ENCODE data around the gene GRK4. TPM values are rescaled to one million over a fixed set of nuclear protein-coding genes. Genes with fewer than 3 reads are reported as not detected.
"Not testable (repeated sequence)": the region's sequence is repeated elsewhere in the genome, so short reads cannot be mapped to it uniquely, and the experiment has no call there.

GRK4 gene
- total RNA-seq, 1 donor from 2014 or later: 6.0 TPM

GRCh38 chr4:2941138-2942036 is 22.0 kb upstream of the GRK4 start:
- peak; percentile 73 for DNase-seq (ENCODE audit: low spot score)

- peak; percentile 64 for DNase-seq (ENCODE audit: low spot score)
Observed at GRCh38 chr4:2942037-2942531, 21.3 kb upstream of the GRK4 start.

- peak; percentile 86 for DNase-seq (ENCODE audit: low spot score)
Observed at GRCh38 chr4:2942532-2943363, 20.6 kb upstream of the GRK4 start.

DNA sequence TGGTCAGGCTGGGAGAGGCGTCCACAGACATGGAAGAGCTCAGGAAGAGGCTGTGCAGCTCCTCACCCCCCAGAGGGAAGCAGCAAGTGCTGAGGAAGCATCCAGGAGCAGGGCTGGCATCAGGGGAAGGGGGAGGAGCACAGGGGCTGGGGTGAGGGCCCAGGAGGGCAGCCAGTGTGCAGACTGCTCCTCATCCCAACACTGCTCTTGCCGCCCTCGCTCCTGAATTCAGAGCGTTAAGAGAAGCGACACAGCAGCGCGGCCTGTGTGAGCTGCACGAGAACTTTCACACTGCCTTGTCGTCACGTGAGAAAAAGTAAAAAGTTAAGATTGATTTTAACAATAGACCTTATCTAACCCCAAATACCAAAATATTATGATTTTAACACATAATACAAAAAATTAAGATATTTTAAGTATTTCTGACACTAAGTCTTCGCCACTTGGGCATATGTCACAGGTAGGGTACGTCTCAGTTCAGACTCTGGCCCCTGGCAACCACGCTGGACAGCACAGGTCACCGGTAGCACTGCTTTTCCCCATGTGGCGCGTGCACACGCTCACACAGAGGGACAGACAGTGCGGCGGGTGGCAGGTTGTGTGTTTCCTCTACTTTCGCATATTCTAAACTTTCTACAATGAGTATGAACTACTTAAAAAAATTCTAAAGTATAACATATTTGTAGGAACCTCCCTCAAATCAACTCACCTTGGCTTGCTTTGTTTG is 19.8 kb upstream of the GRK4 start:
- no peak for DNase-seq (ENCODE audit: low spot score)

- DNase-seq (ENCODE audit: low spot score): no peak
Observed at GRCh38 chr4:2944091-2944482, 19.3 kb upstream of the GRK4 start.

GRCh38 chr4:2944586-2945526 is 18.5 kb upstream of the GRK4 start:
- DNase-seq (ENCODE audit: low spot score): peak; percentile 64

GRCh38 chr4:2945619-2946604 is 17.5 kb upstream of the GRK4 start:
- not testable (repeated sequence) for DNase-seq (ENCODE audit: low spot score)

GRCh38 chr4:2946812-2947600 is 16.4 kb upstream of the GRK4 start:
- no peak for DNase-seq (ENCODE audit: low spot score)

DNA sequence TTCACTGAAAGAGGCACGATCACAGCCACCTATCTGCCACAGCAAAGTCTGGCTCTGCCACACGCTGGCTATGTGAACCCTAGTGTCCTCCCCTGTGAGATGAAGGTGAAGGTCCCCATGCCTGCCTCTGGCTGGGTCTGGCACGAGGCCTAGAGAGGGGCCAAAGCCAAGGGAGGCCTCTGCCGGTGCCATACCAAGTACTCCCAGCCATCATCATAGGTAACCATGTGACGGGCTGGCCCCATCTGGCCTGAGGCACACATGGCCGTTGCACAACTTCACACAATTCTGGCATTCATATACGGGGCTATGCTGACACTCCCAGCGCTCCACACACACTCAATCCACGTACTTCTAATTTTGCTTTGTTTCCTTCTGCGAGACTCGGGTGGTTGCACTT is 15.4 kb upstream of the GRK4 start:
- DNase-seq (ENCODE audit: low spot score): no peak

- DNase-seq (ENCODE audit: low spot score): no peak
Observed at GRCh38 chr4:2948895-2949781, 14.2 kb upstream of the GRK4 start.

DNA sequence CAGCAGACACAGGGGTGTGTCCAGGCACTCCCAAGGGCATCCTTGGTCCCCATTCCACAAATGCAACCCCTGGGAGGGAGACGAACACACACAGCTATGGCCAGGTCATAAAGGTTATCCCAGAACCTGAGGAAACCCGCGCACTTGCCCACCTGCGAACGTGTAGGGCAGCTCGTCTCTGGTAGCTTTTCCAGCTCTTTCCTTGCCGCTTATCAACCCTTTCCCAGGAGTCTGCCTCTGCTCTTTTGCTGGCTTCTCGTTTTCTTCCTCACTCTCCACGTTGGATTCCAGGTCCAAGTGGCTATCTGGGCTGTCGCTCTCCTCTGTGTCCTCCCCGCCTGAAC is 13.6 kb upstream of the GRK4 start:
- DNase-seq (ENCODE audit: low spot score): no peak

DNA sequence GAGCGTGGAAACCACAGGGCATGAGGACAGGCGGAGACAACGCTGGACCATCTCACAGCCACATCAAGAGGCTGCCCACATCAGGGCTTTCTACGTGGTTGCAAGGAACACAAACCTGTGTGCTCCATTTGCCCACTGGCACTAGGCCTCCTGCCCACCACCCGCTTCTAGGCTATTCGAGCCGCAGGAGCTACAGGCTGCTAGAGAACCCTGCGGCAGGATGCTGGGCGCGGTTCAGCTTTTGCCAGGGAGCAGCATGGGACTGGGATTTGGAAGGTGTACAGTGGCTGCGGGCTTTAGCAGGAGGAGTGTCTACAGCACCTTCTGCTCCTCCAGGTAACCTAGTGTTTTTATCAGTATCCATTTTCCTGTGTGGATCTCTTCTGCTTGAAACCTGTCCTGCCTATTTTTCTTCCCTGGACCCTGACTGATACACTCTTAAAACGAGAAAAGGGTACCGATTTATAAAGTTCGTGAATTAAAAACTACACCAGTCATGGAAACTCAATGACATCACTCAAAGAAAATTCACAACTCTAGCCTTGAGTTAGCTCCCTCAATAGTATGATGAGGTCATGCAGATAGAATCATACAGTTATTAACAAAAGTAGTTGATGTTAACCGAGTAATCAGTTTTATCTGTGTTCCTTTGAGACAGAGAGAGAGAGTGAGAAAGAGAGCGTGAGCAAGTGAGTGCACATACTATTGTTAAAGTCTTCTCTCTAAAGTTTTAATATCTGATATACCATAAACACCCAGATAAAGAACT is 13.0 kb upstream of the GRK4 start:
- DNase-seq (ENCODE audit: low spot score): no peak

- no peak for DNase-seq (ENCODE audit: low spot score)
Observed at GRCh38 chr4:2953496-2953895, 9.9 kb upstream of the GRK4 start.

DNA sequence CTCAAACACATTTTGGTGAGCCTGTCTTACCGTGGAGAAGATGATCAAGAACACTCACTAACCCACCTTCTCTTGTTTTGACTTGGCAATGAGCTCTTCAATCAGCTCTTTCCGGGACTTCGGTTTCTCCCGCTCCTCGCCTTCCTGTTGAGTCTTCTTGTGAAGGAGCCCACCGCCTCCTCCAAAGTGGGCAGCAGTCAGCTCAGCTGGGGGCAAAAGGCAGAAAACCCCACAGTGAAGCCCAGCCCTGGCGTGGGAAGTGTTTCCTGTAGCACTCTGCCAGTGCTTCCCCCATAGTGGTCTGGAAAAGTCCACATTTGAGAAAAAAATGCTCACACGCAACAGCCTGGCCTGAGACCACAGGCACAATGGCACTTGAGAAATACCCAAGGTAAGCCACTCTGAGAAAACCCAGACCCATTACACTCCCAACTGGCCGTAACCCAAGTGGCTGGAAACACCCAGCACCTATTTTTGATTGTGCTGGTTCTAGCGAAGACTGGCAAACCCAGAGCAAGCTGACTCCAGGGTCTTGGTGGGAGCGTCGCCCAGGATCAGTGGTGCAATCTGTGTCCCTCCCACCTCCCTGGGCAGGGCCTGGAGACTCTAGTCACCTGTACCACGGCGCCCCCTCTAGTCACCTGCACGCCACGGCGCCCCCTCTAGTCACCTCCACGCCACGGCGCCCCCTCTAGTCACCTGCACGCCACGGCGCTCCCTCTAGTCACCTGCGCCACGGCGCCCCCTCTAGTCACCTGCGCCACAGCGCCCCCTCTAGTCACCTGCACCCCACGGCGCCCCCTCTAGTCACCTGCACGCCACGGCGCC is 8.8 kb upstream of the GRK4 start:
- DNase-seq (ENCODE audit: low spot score): no peak

- DNase-seq (ENCODE audit: low spot score): not testable (repeated sequence)
Observed at GRCh38 chr4:2955186-2956044, 8.0 kb upstream of the GRK4 start.
